Lower lobe of right lung (tissue), 2 donors: ENCODE data around the gene SRGAP1. TPM values are rescaled to one million over a fixed set of nuclear protein-coding genes. Genes with fewer than 3 reads are reported as not detected.
"Not testable (repeated sequence)": the region's sequence is repeated elsewhere in the genome, so short reads cannot be mapped to it uniquely, and the experiment has no call there.

ENCODE experiments used
- ATAC-seq, 2 donors: fragments of 200-7000 bp; cut with Tn5 transposase; one replicate each; pipeline ENCODE4 v1.9.1; 2020 to 2022; ENCODE audit warnings: mild to moderate bottlenecking in 2 of 2, moderate library complexity in 2 of 2
- DNase-seq: peaks from one replicate; pipeline ENCODE4 v3.0.0-alpha.2; 2020
- H3K27ac ChIP-seq: fragments of 200-600 bp; one replicate; pipeline ENCODE4 v1.8.0; 2022
- H3K27me3 ChIP-seq: fragments of 200-600 bp; one replicate; pipeline ENCODE4 v1.8.0; 2022; ENCODE audit warnings: low read depth
- H3K36me3 ChIP-seq: fragments of 200-600 bp; one replicate; pipeline ENCODE4 v1.8.0; 2022; ENCODE audit warnings: mild to moderate bottlenecking
- H3K4me1 ChIP-seq: fragments of 200-600 bp; one replicate; pipeline ENCODE4 v1.8.0; 2022
- H3K4me3 ChIP-seq: fragments of 200-600 bp; one replicate; pipeline ENCODE4 v1.8.0; 2022; ENCODE audit warnings: mild to moderate bottlenecking
- H3K9me3 ChIP-seq: fragments of 200-600 bp; one replicate; pipeline ENCODE4 v1.8.0; 2022
- CTCF ChIP-seq: fragments of 200-600 bp; IDR thresholded peaks from one replicate; pipeline ENCODE4 v1.8.0; 2022; ENCODE audit warnings: antibody characterized with exemption, mild to moderate bottlenecking
- intact Hi-C: fragments of 100-400 bp; cut with DNase I; formaldehyde crosslinking; loops from one replicate; pipeline ENCODE4 v1.11.0; 2022
- total RNA-seq: library from RNA; stranded (reverse); fragmentation: NEBNext Ultra II Directional; extraction: Animal tissue kit (Norgen Biotek cat#: 25700); gene quantifications from one replicate; pipeline ENCODE4 v1.2.1, GENCODE V29; 2021
- donor health status: DM: no; HTN: yes; CAD: no; lungs with severe emphysema.

The SRGAP1 gene
- total RNA-seq, 1 donor from 2014 or later: 6.7 TPM

DNA sequence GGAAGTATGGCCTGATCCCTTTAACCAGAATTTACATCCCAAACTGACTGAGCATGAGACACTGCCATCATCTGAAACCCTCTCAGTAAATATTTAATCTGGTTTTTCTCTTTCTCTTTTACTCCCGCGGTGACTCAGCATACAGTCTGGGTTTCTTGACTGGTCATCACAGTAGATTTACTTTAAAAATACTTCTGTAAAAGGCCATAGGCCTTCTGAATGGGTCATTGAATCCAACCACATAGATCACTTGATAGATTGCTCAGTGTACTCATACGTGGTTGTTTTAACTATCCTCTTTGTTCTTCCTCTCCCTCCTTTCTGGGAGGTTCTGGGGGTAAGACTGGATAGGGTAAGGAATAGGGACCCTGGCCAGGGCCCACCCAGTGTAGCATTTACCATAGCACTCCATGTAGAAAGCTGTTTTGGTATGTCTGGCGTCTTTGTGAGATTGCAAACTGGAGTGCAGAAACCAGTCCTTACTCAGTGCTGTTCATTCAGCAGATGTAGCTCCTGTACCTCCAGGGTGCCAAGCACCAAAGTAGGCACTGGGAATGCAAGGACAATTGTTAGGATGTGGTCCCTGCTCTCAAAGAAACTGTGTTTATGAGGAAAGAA, 165.7 kb downstream of the SRGAP1 start:
- no peak overlapping the region for H3K27ac ChIP-seq
- no peak for TF ChIP-seq CTCF
- H3K36me3 ChIP-seq: no peaks in the 10 kb centered on the region
- intact Hi-C loops: no loop called here
- DNase-seq (no peak), ATAC-seq (no peak)
- H3K9me3 ChIP-seq: no peaks in the 10 kb centered on the region
- no peaks in the 10 kb centered on the region for H3K27me3 ChIP-seq
- no peak overlapping the region for H3K4me3 ChIP-seq
- no peaks in the 10 kb centered on the region for H3K4me1 ChIP-seq

- Histone ChIP-seq H3K27me3 (no peaks in the 10 kb centered on the region), H3K36me3 (no peaks in the 10 kb centered on the region), H3K4me3 (no peak overlapping the region), H3K9me3 (no peaks in the 10 kb centered on the region), H3K4me1 (no peaks in the 10 kb centered on the region), H3K27ac (no peak overlapping the region)
- no peak for TF ChIP-seq CTCF
- DNase-seq (no peak), ATAC-seq (no peak)
- intact Hi-C loops: no loop called here
These were observed 172.0 kb downstream of the SRGAP1 start for GRCh38 chr12:64016521-64016920.

DNA sequence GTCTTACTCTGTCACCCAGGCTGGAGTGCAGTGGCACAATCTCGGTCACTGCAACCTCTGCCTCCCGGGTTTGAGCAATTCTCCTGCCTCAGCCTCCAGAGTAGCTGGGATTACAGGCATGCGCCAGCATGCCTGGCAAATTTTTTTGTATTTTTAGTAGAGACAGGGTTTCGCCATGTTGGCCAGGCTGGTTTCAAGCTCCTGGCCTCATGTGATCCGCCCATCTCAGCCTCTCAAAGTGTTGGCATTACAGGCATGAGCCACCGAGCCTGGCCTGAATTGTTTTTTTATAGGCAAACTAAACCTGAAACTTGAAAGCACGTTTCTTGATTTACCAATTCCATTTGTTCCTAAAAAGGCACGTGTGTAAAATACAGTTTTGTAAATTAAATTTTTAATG, 173.6 kb downstream of the SRGAP1 start:
- H3K36me3 ChIP-seq, DNase-seq, ATAC-seq, H3K27me3 ChIP-seq, H3K4me3 ChIP-seq, H3K4me1 ChIP-seq, H3K27ac ChIP-seq, H3K9me3 ChIP-seq, intact Hi-C loops: not testable (repeated sequence)

DNA sequence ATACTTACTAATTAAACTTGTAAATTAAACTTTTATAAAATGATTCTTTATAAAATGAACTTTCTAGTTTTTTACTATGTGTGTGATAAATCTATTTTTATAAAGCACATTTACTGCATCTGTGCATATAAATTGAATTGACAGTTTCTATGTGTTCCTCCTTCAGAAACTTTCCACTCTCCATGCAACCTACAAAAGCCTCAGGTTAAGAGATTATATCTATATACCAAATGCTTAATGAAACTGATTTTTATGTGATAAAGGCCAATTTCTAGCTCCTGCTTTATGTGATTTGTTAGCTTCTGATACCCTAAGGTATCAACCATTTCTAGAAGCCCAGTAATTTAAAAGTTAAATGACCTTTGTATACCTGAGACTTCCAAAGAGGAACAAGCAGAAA, 174.0 kb downstream of the SRGAP1 start:
- Histone ChIP-seq H3K27me3 (no peaks in the 10 kb centered on the region), H3K4me1 (no peaks in the 10 kb centered on the region), H3K4me3 (no peak overlapping the region), H3K27ac (no peak overlapping the region), H3K36me3 (no peaks in the 10 kb centered on the region), H3K9me3 (no peaks in the 10 kb centered on the region)
- TF ChIP-seq CTCF: no peak
- ATAC-seq (no peak), DNase-seq (no peak)
- intact Hi-C loops: no loop called here

- no peak overlapping the region for H3K27ac ChIP-seq
- H3K27me3 ChIP-seq: no peaks in the 10 kb centered on the region
- H3K4me3 ChIP-seq: no peak overlapping the region
- no peak for TF ChIP-seq CTCF
- no peak for ATAC-seq
- intact Hi-C loops: no loop called here
- no peaks in the 10 kb centered on the region for H3K36me3 ChIP-seq
- H3K4me1 ChIP-seq: no peaks in the 10 kb centered on the region
- no peaks in the 10 kb centered on the region for H3K9me3 ChIP-seq
- no peak for DNase-seq
These were observed 174.6 kb downstream of the SRGAP1 start for GRCh38 chr12:64019101-64019500.

- Histone ChIP-seq H3K27ac (no peak overlapping the region), H3K4me1 (no peaks in the 10 kb centered on the region), H3K36me3 (no peaks in the 10 kb centered on the region), H3K27me3 (no peaks in the 10 kb centered on the region), H3K9me3 (no peaks in the 10 kb centered on the region), H3K4me3 (no peak overlapping the region)
- TF ChIP-seq CTCF: no peak
- intact Hi-C loops: no loop called here
- DNase-seq: no peak
- ATAC-seq: no peak
These were observed 175.2 kb downstream of the SRGAP1 start for GRCh38 chr12:64019654-64020053.
